ENCODE data around the gene RMI2.

RMI2 gene

GRCh38 chr16:11342021-11342855 lies 3.0 kb upstream of the RMI2 start:
- H3K27me3 ChIP-seq (replicated peaks; ENCODE audit: control insufficient read depth, insufficient read depth, low read length) = no peaks in the 10 kb centered on the region
- H3K4me3 ChIP-seq (replicated peaks; ENCODE audit: low read depth, low read length) = no peak overlapping the region
- no peaks in the 10 kb centered on the region for H3K36me3 ChIP-seq (ENCODE audit: control insufficient read depth, insufficient read depth, low read length)
- DNase-seq (ENCODE audit: extremely low read depth, insufficient read length) = no peak
- TF ChIP-seq, protein P1, sequence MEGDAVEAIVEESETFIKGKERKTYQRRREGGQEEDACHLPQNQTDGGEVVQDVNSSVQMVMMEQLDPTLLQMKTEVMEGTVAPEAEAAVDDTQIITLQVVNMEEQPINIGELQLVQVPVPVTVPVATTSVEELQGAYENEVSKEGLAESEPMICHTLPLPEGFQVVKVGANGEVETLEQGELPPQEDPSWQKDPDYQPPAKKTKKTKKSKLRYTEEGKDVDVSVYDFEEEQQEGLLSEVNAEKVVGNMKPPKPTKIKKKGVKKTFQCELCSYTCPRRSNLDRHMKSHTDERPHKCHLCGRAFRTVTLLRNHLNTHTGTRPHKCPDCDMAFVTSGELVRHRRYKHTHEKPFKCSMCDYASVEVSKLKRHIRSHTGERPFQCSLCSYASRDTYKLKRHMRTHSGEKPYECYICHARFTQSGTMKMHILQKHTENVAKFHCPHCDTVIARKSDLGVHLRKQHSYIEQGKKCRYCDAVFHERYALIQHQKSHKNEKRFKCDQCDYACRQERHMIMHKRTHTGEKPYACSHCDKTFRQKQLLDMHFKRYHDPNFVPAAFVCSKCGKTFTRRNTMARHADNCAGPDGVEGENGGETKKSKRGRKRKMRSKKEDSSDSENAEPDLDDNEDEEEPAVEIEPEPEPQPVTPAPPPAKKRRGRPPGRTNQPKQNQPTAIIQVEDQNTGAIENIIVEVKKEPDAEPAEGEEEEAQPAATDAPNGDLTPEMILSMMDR (IDR thresholded peaks at IDR 0.05; ENCODE audit: insufficient read depth, low read length, poor library complexity, severe bottlenecking) = no peak

DNA sequence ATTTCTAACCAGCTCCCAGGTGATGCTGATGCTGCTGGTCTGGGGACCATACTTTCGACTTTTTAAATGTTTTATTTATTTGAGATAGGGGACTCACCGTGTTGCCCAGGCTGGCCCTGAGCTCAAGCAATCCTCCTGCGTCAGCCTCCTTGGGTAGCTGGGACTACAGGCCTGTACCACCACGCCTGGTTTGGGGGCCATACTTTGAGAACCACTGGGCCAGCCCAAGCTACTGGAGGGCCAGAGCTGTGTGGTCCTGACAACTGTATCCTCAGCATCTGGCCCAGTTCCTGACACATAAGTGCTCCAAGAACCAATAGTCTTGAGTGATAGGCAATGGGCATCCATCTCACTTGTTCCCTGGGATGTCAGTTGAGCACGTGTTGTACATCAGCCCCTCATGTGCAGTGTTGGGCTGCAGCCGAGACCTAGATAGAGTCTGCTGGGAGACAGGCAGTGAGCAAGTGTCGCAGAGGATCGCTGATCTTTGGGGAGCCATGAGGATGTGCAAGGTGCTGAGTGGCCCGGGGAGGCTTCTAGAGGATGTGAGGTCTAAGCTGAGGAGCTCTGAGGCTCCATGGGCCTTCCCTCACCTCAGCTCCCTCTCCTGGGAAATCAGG lies 1.6 kb downstream of the RMI2 start:
- Histone ChIP-seq H3K36me3 (ENCODE audit: control insufficient read depth, insufficient read depth, low read length) (peaks cover 2% of the 10 kb centered on the region; the same call in 1 of the 2 replicates), H3K27me3 (replicated peaks; ENCODE audit: control insufficient read depth, insufficient read depth, low read length) (no peaks in the 10 kb centered on the region), H3K4me3 (replicated peaks; ENCODE audit: low read depth, low read length) (no peak overlapping the region)
- DNase-seq (ENCODE audit: extremely low read depth, insufficient read length) = no peak
- TF ChIP-seq, protein P1 (IDR thresholded peaks at IDR 0.05; ENCODE audit: insufficient read depth, low read length, poor library complexity, severe bottlenecking) = no peak

DNA sequence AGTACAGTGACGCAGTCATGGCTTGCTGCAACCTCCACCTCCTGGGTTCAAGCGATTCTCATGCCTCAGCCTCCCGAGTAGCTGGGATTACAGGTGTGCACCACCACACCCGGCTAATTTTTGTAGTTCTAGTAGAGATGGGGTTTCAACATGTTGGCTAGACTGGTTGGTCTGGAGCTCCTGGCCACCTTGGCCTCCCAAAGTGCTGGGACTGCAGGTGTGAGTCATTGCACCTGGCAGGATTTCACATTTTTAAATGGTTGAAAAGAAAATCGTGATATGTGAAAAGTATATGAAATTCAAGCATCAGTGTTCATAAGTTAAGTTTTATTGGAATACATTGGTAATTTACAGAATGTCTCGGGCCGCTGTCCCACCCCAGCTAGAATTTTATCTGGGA lies 2.6 kb downstream of the RMI2 start:
- no peak for DNase-seq (ENCODE audit: extremely low read depth, insufficient read length)
- no peak overlapping the region for H3K4me3 ChIP-seq (replicated peaks; ENCODE audit: low read depth, low read length)
- H3K27me3 ChIP-seq (replicated peaks; ENCODE audit: control insufficient read depth, insufficient read depth, low read length) = no peaks in the 10 kb centered on the region
- H3K36me3 ChIP-seq (ENCODE audit: control insufficient read depth, insufficient read depth, low read length) = peaks cover 2% of the 10 kb centered on the region; the same call in 1 of the 2 replicates
- TF ChIP-seq, protein P1 (IDR thresholded peaks at IDR 0.05; ENCODE audit: insufficient read depth, low read length, poor library complexity, severe bottlenecking) = no peak

DNA sequence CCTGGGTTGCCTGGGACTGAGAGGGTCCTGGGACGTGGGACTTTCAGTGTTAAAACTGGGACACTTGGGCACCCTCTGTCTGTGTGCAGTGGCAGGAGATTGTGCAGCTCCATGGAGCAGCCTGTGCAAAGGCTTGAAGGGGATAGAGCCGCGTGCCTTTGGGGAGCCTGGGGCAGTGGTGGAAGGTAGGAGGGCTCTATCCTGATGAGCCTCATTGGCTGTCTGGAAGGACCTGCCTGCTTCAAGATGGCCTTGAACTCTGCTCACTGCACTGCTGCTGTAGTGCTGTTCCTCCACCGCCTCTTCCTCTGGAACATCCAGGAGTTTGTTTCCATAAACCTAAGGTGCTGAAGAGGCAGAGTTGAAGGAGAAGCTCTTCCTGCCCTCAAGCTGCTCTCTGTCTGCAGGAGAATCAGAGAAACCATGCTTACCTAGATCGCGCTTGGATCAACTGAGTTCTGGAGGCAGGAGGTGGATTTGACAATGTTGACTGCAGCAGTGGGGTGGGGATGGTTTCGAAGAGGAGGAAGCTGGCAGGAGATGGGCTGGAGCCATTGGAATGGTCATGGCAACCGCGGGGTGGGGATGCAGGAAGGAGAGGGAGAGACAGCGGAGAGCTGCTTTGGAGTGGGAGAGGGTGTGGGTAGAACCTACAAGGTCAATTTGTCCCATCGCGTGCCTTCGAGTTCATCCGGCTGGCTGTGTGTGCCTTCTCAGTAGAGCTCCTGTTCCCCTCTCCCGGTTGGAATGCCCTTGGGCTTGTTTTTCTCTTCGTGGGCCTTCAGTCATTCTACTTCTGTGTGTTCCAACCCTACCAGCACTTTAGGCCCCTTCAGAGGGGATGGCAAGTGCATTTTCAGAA lies 3.7 kb downstream of the RMI2 start:
- no peak overlapping the region for H3K4me3 ChIP-seq (replicated peaks; ENCODE audit: low read depth, low read length)
- H3K36me3 ChIP-seq (ENCODE audit: control insufficient read depth, insufficient read depth, low read length) = peaks cover 2% of the 10 kb centered on the region; the same call in 1 of the 2 replicates
- TF ChIP-seq, protein P1 (IDR thresholded peaks at IDR 0.05; ENCODE audit: insufficient read depth, low read length, poor library complexity, severe bottlenecking) = no peak
- no peaks in the 10 kb centered on the region for H3K27me3 ChIP-seq (replicated peaks; ENCODE audit: control insufficient read depth, insufficient read depth, low read length)
- DNase-seq (ENCODE audit: extremely low read depth, insufficient read length) = no peak

GRCh38 chr16:11349599-11350276 lies 4.5 kb downstream of the RMI2 start:
- H3K4me3 ChIP-seq (replicated peaks; ENCODE audit: low read depth, low read length) = no peak overlapping the region
- no peaks in the 10 kb centered on the region for H3K27me3 ChIP-seq (replicated peaks; ENCODE audit: control insufficient read depth, insufficient read depth, low read length)
- TF ChIP-seq, protein P1 (IDR thresholded peaks at IDR 0.05; ENCODE audit: insufficient read depth, low read length, poor library complexity, severe bottlenecking) = no peak
- DNase-seq (ENCODE audit: extremely low read depth, insufficient read length) = no peak
- H3K36me3 ChIP-seq (ENCODE audit: control insufficient read depth, insufficient read depth, low read length) = peaks cover 2% of the 10 kb centered on the region; the same call in 1 of the 2 replicates

All from GM06990 (cell line).